Measurements from ENCODE around the gene CPSF7. TPM values are rescaled to one million over a fixed set of nuclear protein-coding genes. Genes with fewer than 3 reads are reported as not detected.

CPSF7 gene
- total RNA-seq, 1 donor from 2014 or later, result 80.0 TPM

- Mint-ChIP-seq H3K4me3 (ENCODE audit: unreplicated experiment) (no peak overlapping the region), H3K36me3 (ENCODE audit: unreplicated experiment) (peaks cover 27% of the 10 kb centered on the region), H3K27me3 (ENCODE audit: unreplicated experiment) (no peaks in the 10 kb centered on the region), H3K9me3 (ENCODE audit: unreplicated experiment) (no peaks in the 10 kb centered on the region), H3K27ac (ENCODE audit: unreplicated experiment) (no peak overlapping the region), H3K4me1 (ENCODE audit: unreplicated experiment) (peaks cover 12% of the 10 kb centered on the region)
- DNase-seq (ENCODE audit: extremely low spot score, unreplicated experiment), result no peak
- TF ChIP-seq CTCF (IDR thresholded peaks at IDR 0.05), result no peak
Observed at GRCh38 chr11:61448552-61448927, 18.8 kb upstream of the CPSF7 start.

GRCh38 chr11:61447601-61448551 is 18.1 kb upstream of the CPSF7 start:
- H3K9me3 Mint-ChIP-seq (ENCODE audit: unreplicated experiment), result no peaks in the 10 kb centered on the region

GRCh38 chr11:61446211-61446651 is 16.5 kb upstream of the CPSF7 start:
- H3K27me3 Mint-ChIP-seq (ENCODE audit: unreplicated experiment), result no peaks in the 10 kb centered on the region
- no peak overlapping the region for H3K4me3 Mint-ChIP-seq (ENCODE audit: unreplicated experiment)
- no peaks in the 10 kb centered on the region for H3K9me3 Mint-ChIP-seq (ENCODE audit: unreplicated experiment)

More at GRCh38 chr11:61447601-61448551, 18.1 kb upstream of the CPSF7 start:
- H3K36me3 Mint-ChIP-seq (ENCODE audit: unreplicated experiment), result peaks cover 32% of the 10 kb centered on the region
- H3K4me3 Mint-ChIP-seq (ENCODE audit: unreplicated experiment), result no peak overlapping the region
- H3K4me1 Mint-ChIP-seq (ENCODE audit: unreplicated experiment), result peaks cover 12% of the 10 kb centered on the region
- H3K27ac Mint-ChIP-seq (ENCODE audit: unreplicated experiment), result peak overlapping the region; percentile 27
- no peaks in the 10 kb centered on the region for H3K27me3 Mint-ChIP-seq (ENCODE audit: unreplicated experiment)
- TF ChIP-seq CTCF (IDR thresholded peaks at IDR 0.05), result no peak
- no peak for DNase-seq (ENCODE audit: extremely low spot score, unreplicated experiment)

GRCh38 chr11:61445516-61445915 is 15.7 kb upstream of the CPSF7 start:
- Mint-ChIP-seq H3K9me3 (ENCODE audit: unreplicated experiment) (no peaks in the 10 kb centered on the region), H3K27ac (ENCODE audit: unreplicated experiment) (peak overlapping the region; percentile 90), H3K4me3 (ENCODE audit: unreplicated experiment) (no peak overlapping the region), H3K27me3 (ENCODE audit: unreplicated experiment) (no peaks in the 10 kb centered on the region), H3K4me1 (ENCODE audit: unreplicated experiment) (peaks cover 12% of the 10 kb centered on the region), H3K36me3 (ENCODE audit: unreplicated experiment) (peaks cover 34% of the 10 kb centered on the region)
- no peak for DNase-seq (ENCODE audit: extremely low spot score, unreplicated experiment)
- TF ChIP-seq CTCF (IDR thresholded peaks at IDR 0.05), result no peak

More at GRCh38 chr11:61446211-61446651, 16.5 kb upstream of the CPSF7 start:
- TF ChIP-seq CTCF (IDR thresholded peaks at IDR 0.05), result peak; percentile 98
- DNase-seq (ENCODE audit: extremely low spot score, unreplicated experiment), result peak; percentile 96
- Mint-ChIP-seq H3K27ac (ENCODE audit: unreplicated experiment) (peak overlapping the region; percentile 90), H3K4me1 (ENCODE audit: unreplicated experiment) (peaks cover 12% of the 10 kb centered on the region), H3K36me3 (ENCODE audit: unreplicated experiment) (peaks cover 34% of the 10 kb centered on the region)

- Mint-ChIP-seq H3K27ac (ENCODE audit: unreplicated experiment) (no peak overlapping the region), H3K4me3 (ENCODE audit: unreplicated experiment) (no peak overlapping the region), H3K36me3 (ENCODE audit: unreplicated experiment) (peaks cover 39% of the 10 kb centered on the region), H3K9me3 (ENCODE audit: unreplicated experiment) (no peaks in the 10 kb centered on the region), H3K4me1 (ENCODE audit: unreplicated experiment) (peaks cover 12% of the 10 kb centered on the region), H3K27me3 (ENCODE audit: unreplicated experiment) (no peaks in the 10 kb centered on the region)
- no peak for DNase-seq (ENCODE audit: extremely low spot score, unreplicated experiment)
- no peak for TF ChIP-seq CTCF (IDR thresholded peaks at IDR 0.05)
Observed at GRCh38 chr11:61442616-61443015, 12.8 kb upstream of the CPSF7 start.

Data from osteocyte (in vitro differentiated cells).